Right lung (tissue), 5 donors: ENCODE results near the gene COG5. TPM values are rescaled to one million over a fixed set of nuclear protein-coding genes. Genes with fewer than 3 reads are reported as not detected.

Experiments
- DNase-seq, 2 donors: peaks; one replicate each; pipeline ENCODE4 v3.0.0-alpha.2; 2013
- polyA plus RNA-seq, 5 donors: library from polyadenylated mRNA; unstranded; fragments of 120-200 nt; gene quantifications; one replicate each; pipeline versions ENCODE4 v1.2.1 to v1.2.3, GENCODE V29; 2013; ENCODE audit warnings: inconsistent platforms in 1 of 5, low replicate concordance in 1 of 5; ENCODE audit not compliant: insufficient read length in 5 of 5, insufficient read depth in 1 of 5

COG5 gene
- polyA plus RNA-seq, 5 donors, result 24.7 to 35.3 (median 32.1) TPM

DNA sequence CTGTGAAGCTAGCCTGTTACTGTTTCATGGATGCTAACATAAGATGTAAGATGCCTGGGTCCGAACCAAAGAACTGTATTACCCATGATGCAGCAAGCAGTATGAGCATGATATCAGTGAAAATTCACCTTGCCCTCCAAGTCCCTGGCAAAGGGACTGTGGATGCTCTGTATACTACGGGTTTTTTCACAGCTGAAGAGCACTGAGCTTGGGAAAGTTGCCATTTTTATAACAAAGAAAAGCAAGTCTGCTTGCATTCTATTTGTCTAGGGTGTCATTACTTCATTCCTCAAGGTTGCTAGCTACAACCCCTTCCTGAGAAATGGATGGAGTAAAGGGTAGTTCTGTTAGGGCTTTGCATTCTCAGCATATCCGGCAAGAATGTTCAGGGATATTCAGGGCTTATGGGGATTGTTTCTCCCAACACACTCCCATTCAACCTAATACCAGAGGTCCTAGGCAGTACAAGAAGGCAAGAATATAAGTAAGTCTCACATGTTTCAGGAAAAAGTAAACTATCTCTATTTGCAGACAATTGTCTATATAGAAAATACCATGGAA lies 99.0 kb downstream of the COG5 start:
- DNase-seq, result no peak

DNA sequence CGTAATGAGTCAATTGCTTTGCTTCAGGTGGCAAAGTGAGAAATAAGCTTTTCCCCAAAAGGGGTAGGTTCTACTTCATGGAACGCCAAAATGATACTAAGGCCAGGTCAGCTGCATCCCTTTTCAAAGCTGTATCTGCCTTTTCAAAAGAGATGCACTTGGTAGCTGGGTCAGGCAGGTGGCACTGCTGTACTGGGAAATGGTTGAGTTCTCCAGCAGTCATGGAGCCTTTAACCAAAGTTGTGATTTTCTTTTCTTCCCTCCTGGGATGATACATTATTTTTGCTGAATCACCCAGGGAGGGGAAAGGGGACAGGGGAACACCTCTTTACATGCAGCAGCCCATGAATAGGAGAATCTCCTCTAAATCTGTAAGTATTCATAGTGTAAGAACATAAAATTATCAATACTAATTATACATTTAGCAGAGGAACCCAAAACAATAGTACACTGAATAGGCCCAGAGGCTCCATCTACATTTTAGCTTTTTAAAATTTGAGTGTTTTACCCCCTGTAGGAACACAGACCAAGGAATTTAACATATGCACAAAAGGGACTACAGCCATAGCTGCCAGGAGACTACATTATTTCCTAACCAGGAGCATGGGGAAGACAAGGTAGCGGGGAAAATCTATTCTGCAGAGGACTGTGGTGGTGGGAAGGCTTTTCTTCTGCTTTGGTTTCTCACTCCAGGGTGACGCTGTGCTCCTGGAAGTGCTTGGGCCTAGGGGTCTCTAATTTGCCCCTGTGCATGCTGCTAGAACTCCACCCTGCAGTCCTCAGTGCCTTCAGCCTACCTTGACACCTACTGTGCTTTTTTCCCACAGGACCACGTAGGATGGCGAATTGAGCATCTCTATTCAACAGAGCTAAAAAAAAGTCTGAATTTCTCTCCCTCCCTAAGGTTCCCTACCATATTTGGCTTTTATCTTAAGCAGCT lies 100.3 kb downstream of the COG5 start:
- DNase-seq, result peak in 1 of 2 donors; percentile 46

- DNase-seq, result no peak
These were observed 101.7 kb downstream of the COG5 start for GRCh38 chr7:107461938-107462533.

GRCh38 chr7:107453388-107453787 lies 110.3 kb downstream of the COG5 start:
- no peak for DNase-seq

DNA sequence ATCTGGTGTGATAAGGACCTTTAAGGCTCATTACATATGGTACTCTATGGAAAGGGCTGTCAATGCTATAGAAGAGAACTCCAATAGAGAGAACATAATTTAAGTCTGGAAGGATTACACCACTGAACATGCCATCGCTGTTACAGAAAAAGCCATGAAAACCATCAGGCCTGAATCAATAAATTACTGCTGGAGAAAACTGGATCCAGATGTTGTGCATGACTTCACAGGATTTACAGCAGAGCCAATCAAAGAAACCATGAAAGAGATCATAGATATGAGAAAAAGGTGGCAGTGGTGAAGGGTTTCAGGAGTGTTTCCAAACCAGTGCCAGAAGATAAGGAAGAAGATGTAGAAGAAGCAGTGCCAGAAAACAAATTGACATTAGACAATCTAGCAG lies 112.8 kb downstream of the COG5 start:
- no peak for DNase-seq

DNA sequence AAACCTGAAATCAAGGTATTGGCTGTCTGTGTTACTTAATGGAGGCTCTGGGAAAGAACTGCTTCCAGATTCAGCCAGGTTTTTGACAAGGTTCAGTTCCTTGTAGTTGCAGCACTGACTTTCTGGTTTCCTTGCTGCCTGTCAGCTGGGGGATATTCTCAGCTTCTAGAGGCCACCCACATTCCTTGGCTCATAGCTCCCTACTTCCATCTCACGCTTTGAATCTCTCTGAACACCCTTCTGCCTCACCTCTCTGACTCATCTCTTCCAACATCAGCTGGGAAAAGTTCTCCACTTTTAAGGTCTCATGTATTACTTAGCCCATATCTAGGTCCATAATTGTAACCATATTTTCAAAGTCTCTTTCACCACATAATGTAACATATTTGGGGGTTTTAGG lies 116.7 kb downstream of the COG5 start:
- no peak for DNase-seq

- no peak for DNase-seq
These were observed 117.2 kb downstream of the COG5 start for GRCh38 chr7:107446531-107446930.

- DNase-seq, result no peak
These were observed 121.0 kb downstream of the COG5 start for GRCh38 chr7:107442678-107443077.

DNA sequence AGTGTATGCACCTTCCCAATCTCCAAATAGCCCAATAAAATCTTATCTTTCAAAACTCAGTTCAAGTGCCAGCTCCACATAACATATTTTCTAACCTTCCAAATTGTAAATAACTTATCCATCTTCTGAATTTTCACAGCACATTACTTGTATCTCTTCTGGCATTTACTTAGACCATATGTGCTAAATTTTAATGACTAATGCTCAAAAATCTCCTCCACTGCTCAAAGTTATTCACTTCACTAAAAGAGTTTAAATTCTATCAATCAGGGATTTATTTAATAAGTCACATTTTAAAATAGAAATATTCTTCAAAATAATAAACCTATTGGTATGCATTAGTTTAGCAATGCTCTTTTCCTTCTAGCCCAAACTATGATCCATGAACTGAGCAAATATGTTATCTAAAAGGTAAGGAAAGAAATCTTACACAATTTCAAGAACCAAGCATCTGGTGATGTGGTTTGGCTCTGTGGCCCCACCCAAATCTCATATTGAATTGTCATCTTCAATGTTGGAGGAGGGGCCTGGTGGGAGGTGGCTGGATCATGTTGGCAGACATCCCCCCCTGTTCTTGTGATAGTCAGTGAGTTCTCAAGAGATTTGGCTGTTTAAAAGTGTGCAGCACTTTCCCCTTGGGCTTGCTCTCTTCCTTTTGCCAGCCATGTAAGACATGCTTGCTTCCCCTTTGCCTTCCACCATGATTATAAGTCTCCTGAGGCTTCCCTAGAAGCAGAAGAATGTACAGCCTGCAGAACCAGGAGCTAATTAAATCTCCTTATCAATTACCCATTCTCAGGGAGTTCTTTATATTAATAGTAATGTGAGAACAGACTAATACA lies 121.9 kb downstream of the COG5 start:
- no peak for DNase-seq

DNA sequence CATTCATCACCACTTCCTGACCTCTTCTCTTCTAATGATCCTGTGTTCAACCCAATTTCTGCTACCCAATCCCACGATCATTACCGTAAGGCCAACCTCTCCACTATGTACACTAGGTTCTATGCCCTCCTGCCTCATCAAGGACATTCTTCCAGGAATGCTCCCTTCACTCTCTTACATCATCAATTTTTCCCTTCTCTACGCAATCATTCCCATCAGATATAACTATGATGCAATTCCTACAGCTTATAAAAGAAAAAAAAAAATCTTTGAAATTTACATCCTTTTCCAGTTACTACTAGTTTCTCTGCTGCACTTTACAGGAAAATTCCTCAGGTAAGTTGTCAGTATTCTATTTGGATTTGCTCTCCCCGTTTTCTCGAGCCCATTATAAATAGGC lies 124.7 kb downstream of the COG5 start:
- no peak for DNase-seq

DNA sequence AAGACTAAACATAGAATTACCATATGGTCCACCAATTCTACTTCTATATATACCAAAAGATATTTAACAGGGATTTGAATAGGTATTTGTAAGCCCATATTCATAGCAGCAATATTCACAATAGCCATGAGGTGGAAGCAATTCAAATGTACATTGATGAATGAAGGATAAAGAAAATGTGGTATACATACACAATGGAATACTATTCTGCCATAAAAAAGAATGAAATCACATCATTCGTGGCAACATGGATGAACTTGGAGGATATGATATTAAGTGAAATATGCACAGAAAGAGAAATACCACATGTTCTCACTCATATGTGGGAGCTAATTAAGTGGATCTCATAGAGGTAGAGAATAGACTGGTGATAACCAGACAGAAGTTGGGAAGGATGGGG lies 128.0 kb downstream of the COG5 start:
- no peak for DNase-seq

GRCh38 chr7:107432261-107432660 lies 131.5 kb downstream of the COG5 start:
- no peak for DNase-seq

- DNase-seq, result no peak
These were observed 133.7 kb downstream of the COG5 start for GRCh38 chr7:107430057-107430456.

GRCh38 chr7:107428642-107429041 lies 135.1 kb downstream of the COG5 start:
- DNase-seq, result no peak

GRCh38 chr7:107427462-107427861 lies 136.3 kb downstream of the COG5 start:
- DNase-seq, result no peak

- no peak for DNase-seq
These were observed 149.5 kb downstream of the COG5 start for GRCh38 chr7:107414198-107414597.

- no peak for DNase-seq
These were observed 155.4 kb downstream of the COG5 start for GRCh38 chr7:107408349-107408748.

DNA sequence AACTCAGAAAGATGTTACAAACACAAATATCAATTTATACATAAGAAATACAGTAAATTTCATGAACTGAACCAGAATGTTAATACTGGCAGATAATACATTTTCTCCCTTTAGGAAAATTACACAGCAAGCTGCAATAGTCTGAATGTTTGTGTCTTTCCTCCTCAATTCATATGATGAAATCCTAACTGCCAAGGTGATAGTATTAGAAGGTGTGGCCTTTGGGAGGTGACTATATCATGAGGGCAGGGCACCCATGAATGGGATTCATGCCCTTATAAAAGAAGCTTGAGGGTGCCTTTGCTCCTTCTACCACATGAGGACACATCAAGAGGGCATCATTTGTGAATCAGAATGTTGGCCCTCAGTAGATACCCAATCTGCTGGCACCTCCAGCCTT lies 158.2 kb downstream of the COG5 start:
- DNase-seq, result no peak

DNA sequence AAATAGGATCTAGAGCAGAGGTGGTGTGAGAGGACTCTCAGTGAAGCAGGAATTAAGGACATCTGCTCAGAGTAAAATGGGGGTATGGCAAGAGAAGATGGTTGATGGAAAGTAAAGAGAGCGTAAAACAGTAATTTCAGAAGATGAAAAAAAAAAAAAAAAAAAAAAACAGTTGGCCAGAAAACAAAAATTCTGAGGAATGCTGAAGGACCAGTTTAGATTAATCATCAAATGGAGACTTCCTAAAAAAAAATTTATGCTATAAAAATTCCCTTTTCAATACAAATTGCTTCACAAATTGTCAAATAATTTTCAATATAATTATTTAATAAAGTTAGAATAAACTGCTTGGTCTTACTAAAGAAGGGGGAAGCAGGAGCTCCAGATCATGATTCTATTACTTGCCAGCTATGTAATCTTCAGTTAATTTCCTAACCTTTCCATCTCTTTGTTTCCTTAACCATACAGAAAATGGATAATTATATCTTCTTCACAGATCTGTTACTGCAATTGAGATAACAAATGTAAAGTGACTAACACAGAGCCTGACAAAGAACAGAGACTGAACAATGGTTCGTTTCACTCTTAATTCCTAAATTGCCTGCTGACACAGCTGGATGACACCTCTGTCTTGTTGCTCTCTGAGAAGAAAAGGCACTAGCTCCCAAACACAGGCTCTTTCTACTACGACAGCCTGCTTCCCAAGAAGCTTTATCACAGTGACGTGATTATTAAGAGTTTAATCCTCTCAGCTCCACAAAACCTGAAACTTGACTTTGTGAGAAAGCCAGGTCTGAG lies 158.8 kb downstream of the COG5 start:
- DNase-seq, result no peak

GRCh38 chr7:107398161-107398560 lies 165.6 kb downstream of the COG5 start:
- DNase-seq, result no peak

DNA sequence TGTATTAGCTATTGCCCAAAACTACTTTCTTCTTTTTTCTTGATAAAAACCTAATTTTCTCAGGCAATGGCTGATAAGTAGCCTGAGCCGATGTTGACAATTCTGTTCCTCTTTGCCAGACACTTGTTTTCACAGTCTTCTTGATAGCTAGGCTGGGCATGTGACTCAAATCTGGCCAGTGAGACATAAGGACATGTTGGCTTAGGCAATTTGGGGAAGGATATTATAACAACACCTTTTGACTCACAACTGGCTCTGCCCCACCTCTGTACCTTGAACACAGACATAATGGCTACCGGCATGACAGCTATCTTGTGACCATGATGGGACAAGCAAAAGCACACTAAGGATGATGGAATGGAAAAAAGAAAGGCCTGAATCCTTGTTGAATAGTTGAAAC lies 166.7 kb downstream of the COG5 start:
- DNase-seq, result no peak
